Testis (tissue), 2 donors: ENCODE data around the gene BRAF.

Experiments
- CTCF ChIP-seq, 3 experiments: fragments of 450-650 bp in 2 of 3; fragments of 200-600 bp in 1 of 3; sonication (generic) in 1 of 3; IDR thresholded peaks; one replicate each; pipeline ENCODE4 v1.5.1; 2016 to 2019; ENCODE audit warnings: antibody characterized with exemption in 3 of 3, mild to moderate bottlenecking in 2 of 3, moderate library complexity in 1 of 3
- POLR2A ChIP-seq: fragments of 450-650 bp; IDR thresholded peaks from one replicate; pipeline ENCODE4 v1.6.1; 2017; ENCODE audit warnings: antibody characterized with exemption, mild to moderate bottlenecking, moderate library complexity

GRCh38 chr7:140723574-140723973 is 201.2 kb downstream of the BRAF start:
- TF ChIP-seq CTCF (IDR thresholded peaks at IDR 0.05): no peak
- TF ChIP-seq POLR2A: no peak
